Activated CD4-positive, alpha-beta T cell treated with anti-CD3 and anti-CD28 coated beads for 24 hours (primary cell): ENCODE results near the gene RNF125.
"Not testable (repeated sequence)": the region's sequence is repeated elsewhere in the genome, so short reads cannot be mapped to it uniquely, and the experiment has no call there.

Source experiments
- DNase-seq, 2 donors: peaks; one replicate each; pipeline ENCODE4 v3.0.0-alpha.2; 2020; ENCODE audit warnings: low read depth in 2 of 2

RNF125 gene

GRCh38 chr18:32025744-32026143 lies 7.1 kb downstream of the RNF125 start:
- DNase-seq: no peak

GRCh38 chr18:32026491-32027086 lies 8.0 kb downstream of the RNF125 start:
- DNase-seq: no peak

- no peak for DNase-seq
Measured at GRCh38 chr18:32029558-32029957, 10.9 kb downstream of the RNF125 start.

GRCh38 chr18:32032609-32033008 lies 14.0 kb downstream of the RNF125 start:
- DNase-seq: no peak

- no peak for DNase-seq
Measured at GRCh38 chr18:32036506-32037180, 18.0 kb downstream of the RNF125 start.

- DNase-seq: no peak
Measured at GRCh38 chr18:32037616-32038015, 19.0 kb downstream of the RNF125 start.

GRCh38 chr18:32040936-32041335 lies 22.3 kb downstream of the RNF125 start:
- peak in 1 of 2 donors; percentile 29 for DNase-seq

GRCh38 chr18:32042337-32042736 lies 23.7 kb downstream of the RNF125 start:
- no peak for DNase-seq

- DNase-seq: no peak
Measured at GRCh38 chr18:32048507-32049091, 30.0 kb downstream of the RNF125 start.

- peak in 1 of 2 donors; percentile 22 for DNase-seq
Measured at GRCh38 chr18:32049393-32050171, 31.0 kb downstream of the RNF125 start.

GRCh38 chr18:32056613-32057358 lies 38.2 kb downstream of the RNF125 start:
- DNase-seq: no peak

- DNase-seq: no peak
Measured at GRCh38 chr18:32057624-32058165, 39.1 kb downstream of the RNF125 start.

GRCh38 chr18:32060026-32060425 lies 41.4 kb downstream of the RNF125 start:
- no peak for DNase-seq

GRCh38 chr18:32067375-32068167 lies 48.9 kb downstream of the RNF125 start:
- no peak for DNase-seq

GRCh38 chr18:32072321-32072720 lies 53.7 kb downstream of the RNF125 start:
- DNase-seq: no peak

- DNase-seq: no peak
Measured at GRCh38 chr18:32074206-32074605, 55.6 kb downstream of the RNF125 start.

GRCh38 chr18:32078845-32079244 lies 60.2 kb downstream of the RNF125 start:
- DNase-seq: no peak

GRCh38 chr18:32081881-32082280 lies 63.3 kb downstream of the RNF125 start:
- no peak for DNase-seq

GRCh38 chr18:32083781-32084180 lies 65.2 kb downstream of the RNF125 start:
- DNase-seq: no peak

- no peak for DNase-seq
Measured at GRCh38 chr18:32086881-32087280, 68.3 kb downstream of the RNF125 start.

- not testable (repeated sequence) for DNase-seq
Measured at GRCh38 chr18:32090831-32091230, 72.2 kb downstream of the RNF125 start.
